Lower lobe of right lung (tissue), 2 donors: ENCODE measurements around the gene KHDC3L. TPM values are rescaled to one million over a fixed set of nuclear protein-coding genes. Genes with fewer than 3 reads are reported as not detected.
A peak's percentile ranks its signal among the peaks of the same experiment; 100 is the strongest.

ENCODE experiments used
- ATAC-seq, 2 donors: fragments of 200-7000 bp; cut with Tn5 transposase; one replicate each; pipeline ENCODE4 v1.9.1; 2020 to 2022; ENCODE audit warnings: mild to moderate bottlenecking in 2 of 2, moderate library complexity in 2 of 2
- DNase-seq: peaks from one replicate; pipeline ENCODE4 v3.0.0-alpha.2; 2020
- H3K27ac ChIP-seq: fragments of 200-600 bp; one replicate; pipeline ENCODE4 v1.8.0; 2022
- H3K27me3 ChIP-seq: fragments of 200-600 bp; one replicate; pipeline ENCODE4 v1.8.0; 2022; ENCODE audit warnings: low read depth
- H3K36me3 ChIP-seq: fragments of 200-600 bp; one replicate; pipeline ENCODE4 v1.8.0; 2022; ENCODE audit warnings: mild to moderate bottlenecking
- H3K4me1 ChIP-seq: fragments of 200-600 bp; one replicate; pipeline ENCODE4 v1.8.0; 2022
- H3K4me3 ChIP-seq: fragments of 200-600 bp; one replicate; pipeline ENCODE4 v1.8.0; 2022; ENCODE audit warnings: mild to moderate bottlenecking
- H3K9me3 ChIP-seq: fragments of 200-600 bp; one replicate; pipeline ENCODE4 v1.8.0; 2022
- intact Hi-C: fragments of 100-400 bp; cut with DNase I; formaldehyde crosslinking; loops from one replicate; pipeline ENCODE4 v1.11.0; 2022
- long read RNA-seq: library from polyadenylated mRNA; unstranded; transcript quantifications from one replicate; pipeline ENCODE4 v2.0.0, GENCODE V29; 2021
- total RNA-seq: library from RNA; stranded (reverse); fragmentation: NEBNext Ultra II Directional; extraction: Animal tissue kit (Norgen Biotek cat#: 25700); gene quantifications from one replicate; pipeline ENCODE4 v1.2.1, GENCODE V29; 2021
- TF ChIP-seq, protein P1 (sequence below): fragments of 200-600 bp; IDR thresholded peaks from one replicate; pipeline ENCODE4 v1.8.0; 2022; ENCODE audit warnings: antibody characterized with exemption, mild to moderate bottlenecking
- donor health status: DM: no; HTN: yes; CAD: no; lungs with severe emphysema.

The KHDC3L gene, protein sequence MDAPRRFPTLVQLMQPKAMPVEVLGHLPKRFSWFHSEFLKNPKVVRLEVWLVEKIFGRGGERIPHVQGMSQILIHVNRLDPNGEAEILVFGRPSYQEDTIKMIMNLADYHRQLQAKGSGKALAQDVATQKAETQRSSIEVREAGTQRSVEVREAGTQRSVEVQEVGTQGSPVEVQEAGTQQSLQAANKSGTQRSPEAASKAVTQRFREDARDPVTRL
- not detected for total RNA-seq
- long read RNA-seq: 0 reads

DNA sequence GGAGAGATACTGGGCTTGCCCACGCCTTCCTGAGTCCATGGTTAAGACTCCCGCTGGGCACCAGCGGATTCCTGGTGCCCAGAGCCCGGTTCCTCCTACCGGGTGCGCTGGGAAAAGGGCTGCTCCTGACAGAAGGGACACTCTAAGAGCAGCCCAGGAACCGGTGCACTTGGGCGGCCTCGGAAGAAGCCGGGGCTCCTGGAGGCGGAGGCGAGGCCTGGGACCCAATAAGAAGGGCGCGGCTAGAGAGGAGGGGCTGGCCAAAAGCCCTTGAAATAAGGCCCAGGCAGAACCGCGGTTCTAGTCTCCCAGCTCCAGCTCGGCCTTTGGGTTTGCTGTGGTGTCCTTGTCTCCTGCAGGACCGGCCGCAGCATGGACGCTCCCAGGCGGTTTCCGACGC is at the start of gene KHDC3L:
TSS of gene KHDC3L (plus strand) at position 301 of the 400 bp plus-strand sequence. CDS start at position 373, 72 bp downstream.
- TF ChIP-seq, protein P1, sequence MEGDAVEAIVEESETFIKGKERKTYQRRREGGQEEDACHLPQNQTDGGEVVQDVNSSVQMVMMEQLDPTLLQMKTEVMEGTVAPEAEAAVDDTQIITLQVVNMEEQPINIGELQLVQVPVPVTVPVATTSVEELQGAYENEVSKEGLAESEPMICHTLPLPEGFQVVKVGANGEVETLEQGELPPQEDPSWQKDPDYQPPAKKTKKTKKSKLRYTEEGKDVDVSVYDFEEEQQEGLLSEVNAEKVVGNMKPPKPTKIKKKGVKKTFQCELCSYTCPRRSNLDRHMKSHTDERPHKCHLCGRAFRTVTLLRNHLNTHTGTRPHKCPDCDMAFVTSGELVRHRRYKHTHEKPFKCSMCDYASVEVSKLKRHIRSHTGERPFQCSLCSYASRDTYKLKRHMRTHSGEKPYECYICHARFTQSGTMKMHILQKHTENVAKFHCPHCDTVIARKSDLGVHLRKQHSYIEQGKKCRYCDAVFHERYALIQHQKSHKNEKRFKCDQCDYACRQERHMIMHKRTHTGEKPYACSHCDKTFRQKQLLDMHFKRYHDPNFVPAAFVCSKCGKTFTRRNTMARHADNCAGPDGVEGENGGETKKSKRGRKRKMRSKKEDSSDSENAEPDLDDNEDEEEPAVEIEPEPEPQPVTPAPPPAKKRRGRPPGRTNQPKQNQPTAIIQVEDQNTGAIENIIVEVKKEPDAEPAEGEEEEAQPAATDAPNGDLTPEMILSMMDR: no peak
- no peak for ATAC-seq
- Histone ChIP-seq H3K36me3 (no peaks in the 10 kb centered on the region), H3K27me3 (no peaks in the 10 kb centered on the region), H3K9me3 (no peaks in the 10 kb centered on the region), H3K4me1 (no peaks in the 10 kb centered on the region), H3K4me3 (no peak within 1 kb of the TSS), H3K27ac (no peak within 1 kb of the TSS)
- no peak for DNase-seq
- intact Hi-C loops: no loop called here

DNA sequence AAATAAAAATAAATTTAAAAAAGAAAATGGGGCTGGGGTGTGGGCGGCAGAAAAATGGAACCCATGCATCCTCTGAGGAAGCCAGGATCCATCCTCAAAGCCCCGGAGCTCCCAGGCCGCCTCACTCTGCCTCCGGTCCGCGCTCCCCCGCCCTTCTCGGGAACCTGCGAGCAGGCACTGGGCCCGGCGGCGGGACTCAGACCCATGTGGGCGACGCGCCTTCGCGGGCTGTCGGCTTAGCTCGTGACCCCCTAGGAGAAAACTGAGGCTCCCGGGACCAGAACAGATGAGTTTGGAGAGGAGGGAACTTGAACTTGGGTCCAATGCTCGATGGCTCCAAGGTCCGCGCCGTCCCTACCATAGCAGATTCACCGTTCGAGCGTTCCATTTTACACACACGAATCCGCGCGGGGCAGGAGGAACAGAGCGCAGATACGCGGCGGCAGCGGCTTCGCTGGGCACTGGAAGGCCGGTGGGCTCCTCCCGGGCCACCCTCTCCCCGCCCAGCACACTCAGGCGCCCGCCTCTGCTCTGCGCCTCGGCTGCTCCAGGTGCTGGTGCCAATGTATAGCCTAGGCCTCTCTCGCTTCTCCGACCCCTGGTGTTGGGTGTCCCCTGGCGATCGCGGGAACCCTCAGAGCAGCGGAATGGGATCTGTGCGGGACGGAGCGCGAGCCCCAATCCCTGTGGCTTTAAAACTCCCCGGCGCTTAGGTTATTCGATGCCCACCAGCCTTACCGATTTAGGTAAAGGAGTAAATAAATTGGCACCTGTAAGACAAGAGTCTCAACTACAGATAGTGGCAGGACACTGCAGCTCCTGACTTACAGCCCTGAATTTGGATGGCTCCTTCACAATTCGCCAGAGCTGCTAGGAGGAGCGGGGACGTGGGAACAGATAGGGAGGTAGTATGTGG is 47.6 kb upstream of the KHDC3L start:
- no peak for DNase-seq

DNA sequence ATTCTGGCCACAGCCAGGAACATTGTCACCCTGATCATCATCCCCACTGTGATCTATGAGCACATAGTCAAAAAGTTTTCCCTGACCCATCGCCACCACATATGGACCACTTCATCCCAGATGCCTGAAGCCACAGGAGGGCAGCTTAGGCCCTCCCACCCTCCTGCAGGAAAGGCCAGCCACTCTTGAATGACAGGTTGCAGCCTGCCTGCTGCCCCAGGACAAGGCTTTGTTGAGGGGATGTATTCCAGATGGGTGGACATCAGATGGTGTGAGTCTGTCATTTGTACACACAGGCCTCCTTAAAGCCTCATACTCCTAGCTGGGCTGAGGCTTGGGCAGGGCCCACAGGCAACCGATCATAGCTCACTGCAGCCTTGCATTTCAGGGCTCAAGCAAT is 39.1 kb upstream of the KHDC3L start:
- no peaks in the 10 kb centered on the region for H3K27me3 ChIP-seq
- no peak overlapping the region for H3K4me3 ChIP-seq
- H3K36me3 ChIP-seq: no peaks in the 10 kb centered on the region
- H3K4me1 ChIP-seq: no peaks in the 10 kb centered on the region
- TF ChIP-seq, protein P1: no peak
- intact Hi-C loops: no loop called here
- no peaks in the 10 kb centered on the region for H3K9me3 ChIP-seq
- no peak for ATAC-seq
- H3K27ac ChIP-seq: no peak overlapping the region
- DNase-seq: no peak

More for the DNA sequence above, 47.6 kb upstream of the KHDC3L start:
- peak in 1 of 2 donors; percentile 27 for ATAC-seq
- Histone ChIP-seq H3K4me3 (peak overlapping the region; percentile 8), H3K27ac (no peak overlapping the region), H3K27me3 (peaks cover 19% of the 10 kb centered on the region), H3K9me3 (no peaks in the 10 kb centered on the region), H3K36me3 (no peaks in the 10 kb centered on the region), H3K4me1 (peaks cover 6% of the 10 kb centered on the region)
- intact Hi-C loops: no loop called here
- TF ChIP-seq, protein P1: no peak

DNA sequence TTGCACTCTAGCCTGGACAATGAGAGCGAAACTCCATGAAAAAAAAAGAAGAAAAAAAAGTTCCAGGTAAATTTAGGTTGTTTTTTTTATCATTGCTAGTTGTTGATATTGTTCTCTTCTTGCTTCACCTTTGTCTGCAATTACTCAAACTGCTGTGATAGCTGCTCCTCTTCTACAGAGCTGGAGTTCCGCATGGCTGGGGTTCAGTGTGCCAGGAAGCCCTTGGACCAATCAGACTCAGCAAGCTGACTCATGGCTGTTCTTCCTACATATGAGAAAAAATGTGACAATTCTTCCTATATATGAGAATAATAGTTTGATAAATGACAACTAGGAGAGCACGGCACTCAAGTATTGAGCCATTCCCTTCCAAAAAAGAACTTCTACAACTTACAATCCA is 36.8 kb upstream of the KHDC3L start:
- no peak for DNase-seq
- ATAC-seq: no peak
- H3K4me1 ChIP-seq: no peaks in the 10 kb centered on the region
- no peaks in the 10 kb centered on the region for H3K27me3 ChIP-seq
- H3K36me3 ChIP-seq: no peaks in the 10 kb centered on the region
- H3K27ac ChIP-seq: no peak overlapping the region
- TF ChIP-seq, protein P1: no peak
- no peaks in the 10 kb centered on the region for H3K9me3 ChIP-seq
- intact Hi-C loops: no loop called here
- H3K4me3 ChIP-seq: no peak overlapping the region

DNA sequence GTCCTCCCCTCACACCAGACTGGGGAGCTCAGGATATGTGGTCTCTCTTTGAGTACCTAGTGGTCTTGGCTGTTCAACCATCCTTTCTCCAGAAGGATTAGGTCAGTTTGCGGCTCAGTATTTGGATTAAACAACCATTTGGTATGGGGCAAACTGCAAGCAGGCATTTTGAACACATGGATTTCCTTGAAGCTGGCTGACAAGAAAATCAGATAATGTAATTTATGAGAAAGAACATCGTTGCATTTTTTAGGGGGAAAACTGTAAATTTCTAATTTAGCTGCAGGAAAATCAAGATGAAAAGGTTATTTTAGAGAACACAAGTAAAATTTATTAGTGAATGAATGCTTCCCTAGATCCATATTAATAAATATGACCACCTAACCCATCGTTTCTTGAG is 33.7 kb upstream of the KHDC3L start:
- no peak overlapping the region for H3K4me3 ChIP-seq
- DNase-seq (no peak), ATAC-seq (no peak)
- H3K4me1 ChIP-seq: no peaks in the 10 kb centered on the region
- H3K9me3 ChIP-seq: no peaks in the 10 kb centered on the region
- no peaks in the 10 kb centered on the region for H3K36me3 ChIP-seq
- no peak overlapping the region for H3K27ac ChIP-seq
- TF ChIP-seq, protein P1: no peak
- H3K27me3 ChIP-seq: no peaks in the 10 kb centered on the region
- intact Hi-C loops: no loop called here
